Activated CD8-positive, alpha-beta T cell treated with anti-CD3 and anti-CD28 coated beads for 36 hours (primary cell): Measurements from ENCODE around the gene DDX10. TPM values are rescaled to one million over a fixed set of nuclear protein-coding genes. Genes with fewer than 3 reads are reported as not detected.
"Not testable (repeated sequence)": the region's sequence is repeated elsewhere in the genome, so short reads cannot be mapped to it uniquely, and the experiment has no call there.

ENCODE experiments used
- ATAC-seq: fragments of 200-7000 bp; cut with Tn5 transposase; one replicate; pipeline ENCODE4 v1.10.0; 2021; ENCODE audit warnings: mild to moderate bottlenecking, moderate library complexity
- CTCF ChIA-PET: fragments of 350-600 bp; sonication (Branson Sonifier 250); formaldehyde crosslinking; loops from one replicate; lab custom pipeline; 2021; ENCODE audit warnings: antibody characterized with exemption; lab: Charles Lee
- POLR2A ChIA-PET: fragments of 350-600 bp; sonication (Branson Sonifier 250); formaldehyde crosslinking; loops from one replicate; lab custom pipeline; 2021; ENCODE audit warnings: antibody characterized with exemption; lab: Charles Lee
- DNase-seq: peaks from one replicate; pipeline ENCODE4 v3.0.0-alpha.2; 2020
- H3K27ac Mint-ChIP-seq: one replicate; pipeline ENCODE4 v1.8.0; 2021; ENCODE audit warnings: mild to moderate bottlenecking, mixed read lengths
- H3K27me3 Mint-ChIP-seq: one replicate; pipeline ENCODE4 v1.8.0; 2021; ENCODE audit warnings: mixed read lengths
- H3K36me3 Mint-ChIP-seq: one replicate; pipeline ENCODE4 v1.8.0; 2021; ENCODE audit warnings: low read depth, mixed read lengths
- H3K4me1 Mint-ChIP-seq: one replicate; pipeline ENCODE4 v1.8.0; 2021; ENCODE audit warnings: low read depth, mixed read lengths
- H3K4me3 Mint-ChIP-seq: one replicate; pipeline ENCODE4 v1.8.0; 2021; ENCODE audit warnings: mild to moderate bottlenecking, moderate library complexity, mixed read lengths
- H3K9me3 Mint-ChIP-seq: one replicate; pipeline ENCODE4 v1.8.0; 2021; ENCODE audit warnings: mixed read lengths
- CTCF ChIP-seq: fragments of 200-600 bp; IDR thresholded peaks from one replicate; pipeline ENCODE4 v1.8.0; 2022; ENCODE audit warnings: antibody characterized with exemption, mild to moderate bottlenecking
- intact Hi-C: fragments of 100-400 bp; cut with micrococcal nuclease; formaldehyde crosslinking; loops from one replicate; pipeline ENCODE4 v1.10.0; 2022
- total RNA-seq, 2 experiments: library from RNA; stranded (reverse); gene quantifications; one replicate each; pipeline ENCODE4 v1.2.3, GENCODE V29; 2021

DDX10 gene
- total RNA-seq, 2 experiments from 2014 or later: 45.4 to 46.3 TPM

DNA sequence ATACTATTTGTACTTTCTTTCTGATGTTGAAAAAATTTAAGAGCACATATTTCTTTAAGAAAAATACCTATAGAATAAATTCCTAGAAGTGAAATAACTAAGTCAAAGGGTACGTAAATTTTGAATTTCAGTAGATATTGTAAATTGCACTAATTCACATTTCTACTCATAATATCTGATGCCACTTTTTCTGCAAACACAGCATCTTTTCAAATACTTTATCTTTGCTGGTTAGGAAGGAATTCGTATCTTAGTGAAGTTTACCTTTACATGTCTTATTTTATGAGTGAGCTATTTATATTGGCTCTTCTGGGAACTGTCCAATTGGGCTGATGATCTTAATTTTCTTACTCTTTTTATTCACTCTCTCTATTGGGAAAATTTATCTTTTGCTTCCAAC lies 148.2 kb downstream of the DDX10 start:
- DNase-seq: no peak
- Mint-ChIP-seq H3K27me3 (no peaks in the 10 kb centered on the region), H3K36me3 (peaks cover 18% of the 10 kb centered on the region), H3K4me3 (no peak overlapping the region), H3K9me3 (no peaks in the 10 kb centered on the region), H3K27ac (no peak overlapping the region), H3K4me1 (peaks cover 4% of the 10 kb centered on the region)
- CTCF ChIA-PET: interaction anchor here (1.8 kb wide), 1 partner anchor 25 kb away, joined by 4 read pairs; no protein-coding TSS in a partner anchor
- no peak for ATAC-seq
- intact Hi-C loops: loop anchor here (2.0 kb wide), 1 partner anchor 22 kb away; no protein-coding TSS in a partner anchor
- POLR2A ChIA-PET: no interaction called here
- no peak for TF ChIP-seq CTCF

DNA sequence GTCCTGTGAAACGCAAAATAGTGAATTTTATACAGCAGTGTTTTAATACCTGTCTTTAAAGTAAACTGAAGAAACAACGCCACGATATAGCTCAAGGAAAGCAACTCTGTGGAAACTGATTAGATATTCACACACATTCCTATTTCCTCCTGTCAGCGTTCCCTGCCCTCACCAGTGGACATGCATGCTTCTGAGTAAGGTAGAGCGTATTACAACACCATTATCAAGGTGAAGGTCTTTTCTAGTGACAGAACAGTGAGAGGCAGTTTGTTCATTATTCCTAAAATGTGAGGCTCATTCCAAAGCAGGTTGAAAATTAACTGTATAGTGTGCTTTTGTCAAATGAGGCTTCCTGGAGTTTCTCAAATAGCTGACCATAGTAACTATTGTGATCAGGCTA lies 153.1 kb downstream of the DDX10 start:
- no peak overlapping the region for H3K27ac Mint-ChIP-seq
- no peaks in the 10 kb centered on the region for H3K4me1 Mint-ChIP-seq
- ChIA-PET POLR2A (no interaction called here), CTCF (interaction anchor here (1.3 kb wide), 1 partner anchor 11 kb away, joined by 4 read pairs; no protein-coding TSS in a partner anchor)
- no peak for DNase-seq
- H3K9me3 Mint-ChIP-seq: no peaks in the 10 kb centered on the region
- H3K4me3 Mint-ChIP-seq: no peak overlapping the region
- peaks cover 17% of the 10 kb centered on the region for H3K36me3 Mint-ChIP-seq
- intact Hi-C loops: no loop called here
- H3K27me3 Mint-ChIP-seq: no peaks in the 10 kb centered on the region
- TF ChIP-seq CTCF: no peak
- no peak for ATAC-seq

DNA sequence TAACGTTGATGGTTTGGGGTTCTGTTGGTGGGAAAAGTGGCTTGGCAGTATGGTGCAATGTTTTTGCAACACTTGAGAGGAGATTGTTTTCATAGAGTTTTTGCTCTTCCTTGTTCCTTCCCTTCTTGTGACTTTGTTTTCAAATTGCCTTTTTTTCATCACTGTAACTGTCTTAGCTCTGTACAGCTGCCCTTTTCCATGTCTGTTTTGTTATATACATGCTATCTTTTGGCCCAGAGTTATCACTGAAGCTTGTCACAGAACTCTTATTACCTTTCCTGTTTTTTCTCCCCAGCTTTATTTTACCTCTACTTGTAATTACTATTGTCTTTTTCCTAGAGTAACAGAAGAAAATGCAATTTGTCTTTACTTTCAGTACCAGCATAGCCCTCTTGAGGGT lies 154.1 kb downstream of the DDX10 start:
- DNase-seq (no peak), ATAC-seq (no peak)
- CTCF ChIA-PET: no interaction called here
- H3K27me3 Mint-ChIP-seq: no peaks in the 10 kb centered on the region
- peaks cover 17% of the 10 kb centered on the region for H3K36me3 Mint-ChIP-seq
- H3K4me1 Mint-ChIP-seq: no peaks in the 10 kb centered on the region
- no peaks in the 10 kb centered on the region for H3K9me3 Mint-ChIP-seq
- no peak for TF ChIP-seq CTCF
- intact Hi-C loops: no loop called here
- no peak overlapping the region for H3K4me3 Mint-ChIP-seq
- no peak overlapping the region for H3K27ac Mint-ChIP-seq
- POLR2A ChIA-PET: no interaction called here

DNA sequence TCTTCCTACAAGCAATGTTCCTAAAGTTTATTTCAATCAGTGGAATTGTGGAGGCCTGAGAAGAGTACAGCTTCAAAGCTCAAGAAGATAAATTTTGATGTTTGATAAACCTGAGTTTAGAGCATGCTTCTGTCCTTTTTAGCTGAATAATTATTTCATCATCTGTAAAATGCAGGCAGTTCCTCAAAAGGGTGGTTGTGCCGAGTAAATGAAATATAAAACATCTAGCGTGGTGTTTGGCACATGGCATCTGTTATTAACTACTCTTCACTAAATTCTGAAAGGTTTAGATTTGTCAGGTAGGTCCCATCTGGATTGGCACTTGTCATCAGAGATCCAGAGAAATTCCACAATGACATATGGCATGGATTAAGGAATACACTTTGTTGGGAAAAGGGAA lies 155.1 kb downstream of the DDX10 start:
- ChIA-PET POLR2A (no interaction called here), CTCF (interaction anchor here (0.6 kb wide), 1 partner anchor 86 kb away, joined by 3 read pairs; no protein-coding TSS in a partner anchor)
- no peak overlapping the region for H3K27ac Mint-ChIP-seq
- H3K9me3 Mint-ChIP-seq: no peaks in the 10 kb centered on the region
- H3K4me3 Mint-ChIP-seq: no peak overlapping the region
- ATAC-seq (no peak), DNase-seq (no peak)
- peaks cover 17% of the 10 kb centered on the region for H3K36me3 Mint-ChIP-seq
- H3K4me1 Mint-ChIP-seq: no peaks in the 10 kb centered on the region
- intact Hi-C loops: no loop called here
- no peaks in the 10 kb centered on the region for H3K27me3 Mint-ChIP-seq
- TF ChIP-seq CTCF: no peak

DNA sequence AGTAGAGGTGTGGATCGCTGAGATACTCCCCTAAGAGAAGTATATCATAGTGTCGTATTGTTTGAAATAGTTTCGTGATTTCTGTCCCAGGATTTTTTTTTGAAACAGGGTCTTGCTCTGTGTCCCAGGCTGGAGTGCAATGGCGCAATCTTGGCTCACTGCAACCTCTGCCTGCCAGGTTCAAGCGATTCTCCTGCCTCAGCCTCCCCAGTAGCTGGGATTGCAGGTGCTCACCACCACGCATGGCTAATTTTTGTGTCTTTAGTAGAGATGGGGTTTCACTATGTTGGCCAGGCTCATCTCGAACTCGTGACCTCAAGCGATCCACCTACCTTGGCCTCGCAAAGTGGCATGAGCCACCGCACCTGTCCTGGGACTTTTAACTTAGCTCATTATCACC lies 159.1 kb downstream of the DDX10 start:
- intact Hi-C loops, H3K27ac Mint-ChIP-seq, DNase-seq, H3K4me1 Mint-ChIP-seq, POLR2A ChIA-PET, H3K9me3 Mint-ChIP-seq, H3K4me3 Mint-ChIP-seq, H3K27me3 Mint-ChIP-seq, ATAC-seq: not testable (repeated sequence)
- CTCF ChIA-PET: interaction anchor here (0.8 kb wide), 1 partner anchor 22 kb away, joined by 3 read pairs; no protein-coding TSS in a partner anchor
- H3K36me3 Mint-ChIP-seq: peaks cover 13% of the 10 kb centered on the region
